Keratinocyte (primary cell): ENCODE measurements around the gene COX5A.

Source experiments
- CTCF ChIP-seq, 3 experiments: IDR thresholded peaks in 1 of 3; conservative IDR thresholded peaks in 1 of 3; optimal IDR thresholded peaks in 1 of 3; 2 replicates in 2 of 3; 3 replicates in 1 of 3; pipeline versions ENCODE3 to v1.5.1; 2011; ENCODE audit warnings: low read length in 3 of 3, mild to moderate bottlenecking in 3 of 3, moderate library complexity in 2 of 3, control low read depth in 1 of 3, inconsistent platforms in 1 of 3; ENCODE audit not compliant: insufficient read depth in 2 of 3; ENCODE audit errors: extremely low read depth in 1 of 3
- EZH2 ChIP-seq: IDR thresholded peaks from one replicate; pipeline ENCODE4 v1.6.1; 2012; ENCODE audit warnings: inconsistent platforms, mild to moderate bottlenecking, low read length, moderate library complexity

GRCh38 chr15:74978077-74978476 is 40.2 kb upstream of the COX5A start:
- TF ChIP-seq CTCF (optimal IDR thresholded peaks at IDR 0.05 in 1 of 3, IDR thresholded peaks at IDR 0.05 in 1 of 3, conservative IDR thresholded peaks at IDR 0.05 in 1 of 3; ENCODE audit: extremely low read depth in 1 of 3, insufficient read depth in 2 of 3, low read length in 3 of 3) = no peak
- TF ChIP-seq EZH2 = no peak
